Endodermal cell (in vitro differentiated cells): ENCODE data around the gene CDH18. TPM values are rescaled to one million over a fixed set of nuclear protein-coding genes. Genes with fewer than 3 reads are reported as not detected.

ENCODE experiments used
- DNase-seq: peaks from one replicate; pipeline ENCODE4 v3.0.0-alpha.2; 2017
- H3K27ac ChIP-seq: 2 replicates; pipeline ENCODE4 v1.5.1; 2013; ENCODE audit warnings: mild to moderate bottlenecking, low read depth, low read length, moderate library complexity
- H3K27me3 ChIP-seq: 2 replicates; pipeline ENCODE4 v1.6.1; 2013; ENCODE audit warnings: mild to moderate bottlenecking, low read length, moderate library complexity; ENCODE audit not compliant: insufficient read depth, control insufficient read depth, poor library complexity, severe bottlenecking
- H3K36me3 ChIP-seq: 2 replicates; pipeline ENCODE4 v1.7.0; 2013; ENCODE audit warnings: mild to moderate bottlenecking, low read length, moderate library complexity; ENCODE audit not compliant: control insufficient read depth, insufficient read depth
- H3K4me1 ChIP-seq: one replicate; pipeline ENCODE4 v1.7.0; 2013; ENCODE audit warnings: low read length; ENCODE audit not compliant: control insufficient read depth, insufficient read depth
- H3K4me3 ChIP-seq: 2 replicates; pipeline ENCODE4 v1.5.1; 2013; ENCODE audit warnings: mild to moderate bottlenecking, low read length, moderate library complexity
- H3K9ac ChIP-seq: 2 replicates; pipeline ENCODE4 v1.6.1; 2013; ENCODE audit warnings: mild to moderate bottlenecking, low read length, moderate library complexity; ENCODE audit not compliant: poor library complexity, severe bottlenecking; ENCODE audit errors: extremely low read depth
- H3K9me3 ChIP-seq: 2 replicates; pipeline ENCODE4 v1.6.1; 2013; ENCODE audit warnings: mild to moderate bottlenecking, low read length, moderate library complexity; ENCODE audit not compliant: control insufficient read depth
- H3K27ac Mint-ChIP-seq: 2 replicates; pipeline ENCODE4 v1.8.0; 2020; ENCODE audit warnings: mixed read lengths
- H3K27me3 Mint-ChIP-seq: 2 replicates; pipeline ENCODE4 v1.8.0; 2021; ENCODE audit warnings: mild to moderate bottlenecking, mixed read lengths; ENCODE audit not compliant: insufficient read depth
- H3K36me3 Mint-ChIP-seq: 2 replicates; pipeline ENCODE4 v1.8.0; 2020; ENCODE audit warnings: low read depth, mixed read lengths
- H3K4me1 Mint-ChIP-seq: 2 replicates; pipeline ENCODE4 v1.8.0; 2020; ENCODE audit warnings: mixed read lengths
- H3K4me3 Mint-ChIP-seq: 2 replicates; pipeline ENCODE4 v1.8.0; 2020; ENCODE audit warnings: mild to moderate bottlenecking, moderate library complexity, mixed read lengths
- H3K9me3 Mint-ChIP-seq: 2 replicates; pipeline ENCODE4 v1.8.0; 2020; ENCODE audit warnings: mild to moderate bottlenecking, mixed read lengths
- WGBS, 2 experiments: methylation state at CpG; one replicate each; pipeline versions ENCODE4 v1.1.5 to v1.1.7; 2013; ENCODE audit warnings: missing lambda C conversion rate in 2 of 2, mixed read lengths in 1 of 2; ENCODE audit not compliant: insufficient coverage in 1 of 2, insufficient read length in 1 of 2; 5-methylcytosine and 5-hydroxymethylcytosine counted together
- total RNA-seq, 2 donors: library from RNA; stranded (reverse); fragmentation: NEBNext Ultra II Directional in 1 of 2; extraction: Animal tissue kit (Norgen Biotek cat#: 25700) in 1 of 2; gene quantifications; 2 replicates in 1 of 2; 3 replicates in 1 of 2; pipeline ENCODE4 v1.2.1, GENCODE V29; 2021
- TF ChIP-seq, protein P1 (sequence below): fragments of 200-600 bp; sonication (generic); conservative IDR thresholded peaks from 2 replicates; pipeline ENCODE4 v1.5.0; 2021; ENCODE audit warnings: antibody characterized with exemption, mild to moderate bottlenecking

CDH18 gene
- total RNA-seq, 2 donors from 2014 or later: 0.22 TPM; not detected in 1

DNA sequence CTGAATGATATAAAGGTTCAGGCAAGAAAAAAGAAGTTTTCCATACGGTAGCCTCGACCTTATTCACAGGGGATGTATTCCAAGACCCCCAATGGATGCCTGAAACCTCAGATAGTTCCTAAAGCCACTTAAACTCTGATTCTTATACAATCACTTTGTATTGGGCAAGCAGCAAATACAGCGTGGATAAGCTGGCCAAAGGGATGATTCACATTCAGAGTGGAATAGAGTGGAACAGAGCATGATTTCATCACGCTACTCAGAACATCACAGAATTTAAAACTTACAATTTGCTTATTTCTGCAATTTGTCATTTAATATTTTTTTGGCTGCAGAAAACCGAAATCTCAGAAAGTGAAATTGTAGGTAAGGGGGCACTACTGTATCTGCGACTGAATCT is 40.5 kb upstream of the CDH18 start:
- TF ChIP-seq, protein P1, sequence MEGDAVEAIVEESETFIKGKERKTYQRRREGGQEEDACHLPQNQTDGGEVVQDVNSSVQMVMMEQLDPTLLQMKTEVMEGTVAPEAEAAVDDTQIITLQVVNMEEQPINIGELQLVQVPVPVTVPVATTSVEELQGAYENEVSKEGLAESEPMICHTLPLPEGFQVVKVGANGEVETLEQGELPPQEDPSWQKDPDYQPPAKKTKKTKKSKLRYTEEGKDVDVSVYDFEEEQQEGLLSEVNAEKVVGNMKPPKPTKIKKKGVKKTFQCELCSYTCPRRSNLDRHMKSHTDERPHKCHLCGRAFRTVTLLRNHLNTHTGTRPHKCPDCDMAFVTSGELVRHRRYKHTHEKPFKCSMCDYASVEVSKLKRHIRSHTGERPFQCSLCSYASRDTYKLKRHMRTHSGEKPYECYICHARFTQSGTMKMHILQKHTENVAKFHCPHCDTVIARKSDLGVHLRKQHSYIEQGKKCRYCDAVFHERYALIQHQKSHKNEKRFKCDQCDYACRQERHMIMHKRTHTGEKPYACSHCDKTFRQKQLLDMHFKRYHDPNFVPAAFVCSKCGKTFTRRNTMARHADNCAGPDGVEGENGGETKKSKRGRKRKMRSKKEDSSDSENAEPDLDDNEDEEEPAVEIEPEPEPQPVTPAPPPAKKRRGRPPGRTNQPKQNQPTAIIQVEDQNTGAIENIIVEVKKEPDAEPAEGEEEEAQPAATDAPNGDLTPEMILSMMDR: no peak
- Histone ChIP-seq H3K36me3 (no peaks in the 10 kb centered on the region), H3K27ac (no peak overlapping the region), H3K9ac (no peak overlapping the region), H3K27me3 (no peaks in the 10 kb centered on the region), H3K4me1 (no peaks in the 10 kb centered on the region), H3K4me3 (no peak overlapping the region), H3K9me3 (no peaks in the 10 kb centered on the region)
- Mint-ChIP-seq H3K4me1 (no peaks in the 10 kb centered on the region), H3K27ac (no peak overlapping the region), H3K27me3 (no peaks in the 10 kb centered on the region), H3K36me3 (no peaks in the 10 kb centered on the region), H3K9me3 (no peaks in the 10 kb centered on the region), H3K4me3 (no peak overlapping the region)
- DNase-seq: no peak
- WGBS, 2 experiments: 92% methylated on average over 6 of the region's 6 CpGs; no CpG with 5 or more reads in 1 of the 2 experiments

DNA sequence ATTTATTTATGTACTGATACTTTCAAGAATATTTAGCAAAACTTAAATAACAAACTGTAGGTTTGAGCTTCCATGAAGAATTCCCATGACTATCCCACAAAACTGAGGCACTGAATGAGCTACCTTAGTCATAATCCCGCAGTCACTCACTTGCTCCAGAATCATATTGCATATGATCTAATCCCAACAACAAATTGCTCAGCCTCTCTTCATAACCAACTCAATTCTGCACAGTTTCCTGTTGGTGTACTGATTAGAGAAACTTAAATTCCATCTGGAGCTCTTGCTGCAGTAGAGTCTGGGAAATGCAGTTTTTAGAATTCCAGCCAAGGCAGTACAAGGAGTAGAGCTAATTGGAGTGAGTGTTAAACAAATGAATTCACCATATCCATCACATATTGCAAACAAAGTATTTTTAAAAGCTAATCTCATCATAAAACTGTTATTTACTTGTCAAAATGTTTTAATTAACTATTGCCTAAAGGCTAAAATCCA is 35.7 kb upstream of the CDH18 start:
- H3K27me3 Mint-ChIP-seq: no peaks in the 10 kb centered on the region
- WGBS, 2 experiments: 97% methylated on average over 1 of the region's 1 CpG; no CpG with 5 or more reads in 1 of the 2 experiments
- peaks cover 6% of the 10 kb centered on the region for H3K36me3 Mint-ChIP-seq
- peaks cover 24% of the 10 kb centered on the region for H3K9me3 Mint-ChIP-seq
- no peaks in the 10 kb centered on the region for H3K4me1 Mint-ChIP-seq
- no peak overlapping the region for H3K27ac Mint-ChIP-seq
- Histone ChIP-seq H3K4me1 (no peaks in the 10 kb centered on the region), H3K4me3 (no peak overlapping the region), H3K36me3 (no peaks in the 10 kb centered on the region), H3K9ac (no peak overlapping the region), H3K27me3 (no peaks in the 10 kb centered on the region), H3K9me3 (peaks cover 16% of the 10 kb centered on the region), H3K27ac (no peak overlapping the region)
- no peak overlapping the region for H3K4me3 Mint-ChIP-seq
- TF ChIP-seq, protein P1: no peak
- no peak for DNase-seq

DNA sequence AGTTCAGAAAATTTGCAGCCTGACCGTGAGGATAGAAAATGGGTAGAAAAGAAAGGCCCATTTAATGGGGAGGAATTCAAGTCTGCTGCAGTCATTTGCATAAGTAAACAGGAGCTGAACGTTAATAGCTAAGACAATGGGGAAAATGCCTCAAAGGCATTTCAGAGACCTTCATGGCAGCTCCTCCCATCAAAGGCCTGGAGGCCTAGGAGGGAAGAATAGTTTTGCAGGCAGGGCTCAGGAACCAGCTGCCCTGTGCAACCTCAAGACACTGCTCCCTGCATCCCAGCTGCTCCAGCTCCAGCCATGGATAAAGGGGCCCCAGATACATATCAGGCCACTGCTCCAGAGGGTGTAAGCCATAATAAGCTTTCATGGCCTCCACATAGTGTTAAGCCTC is 32.2 kb upstream of the CDH18 start:
- WGBS, 2 experiments: 66 to 67% methylated on average over 2 of the region's 2 CpGs

More for the DNA sequence above, 32.2 kb upstream of the CDH18 start:
- DNase-seq: peak; percentile 39
- H3K36me3 ChIP-seq: no peaks in the 10 kb centered on the region
- H3K27ac ChIP-seq: no peak overlapping the region
- Mint-ChIP-seq H3K4me1 (no peaks in the 10 kb centered on the region), H3K36me3 (peaks cover 6% of the 10 kb centered on the region), H3K9me3 (peaks cover 24% of the 10 kb centered on the region), H3K27me3 (no peaks in the 10 kb centered on the region), H3K27ac (no peak overlapping the region), H3K4me3 (no peak overlapping the region)
- H3K27me3 ChIP-seq: no peaks in the 10 kb centered on the region
- H3K9ac ChIP-seq: no peak overlapping the region
- no peak overlapping the region for H3K4me3 ChIP-seq
- no peaks in the 10 kb centered on the region for H3K4me1 ChIP-seq
- TF ChIP-seq, protein P1: no peak
- peaks cover 16% of the 10 kb centered on the region for H3K9me3 ChIP-seq
